K562 (cell line): Measurements from ENCODE around the gene BEST1. TPM values are rescaled to one million over a fixed set of nuclear protein-coding genes. Genes with fewer than 3 reads are reported as not detected.

Experiments
- CLOCK ChIP-seq: fragments of 250-450 bp; sonication (Bioruptor Pico); IDR thresholded peaks from 2 replicates; pipeline ENCODE4 v1.4.0; 2020; ENCODE audit warnings: mild to moderate bottlenecking, moderate library complexity, borderline replicate concordance
- CTBP1 ChIP-seq: fragments of 450-650 bp; IDR thresholded peaks from 2 replicates; pipeline ENCODE4 v1.6.1; 2016; ENCODE audit warnings: borderline replicate concordance
- FOXK2 ChIP-seq, 2 experiments: fragments of 450-650 bp; IDR thresholded peaks in 1 of 2; conservative IDR thresholded peaks in 1 of 2; 2 replicates each; pipeline ENCODE4 v1.6.1; 2016; ENCODE audit warnings: low read depth in 2 of 2, mild to moderate bottlenecking in 1 of 2
- HNRNPK ChIP-seq: fragments of 200-400 bp; formaldehyde crosslinking; IDR thresholded peaks from one replicate; pipeline ENCODE4 v1.6.1; 2018; ENCODE audit warnings: mild to moderate bottlenecking, low read depth, low read length; ENCODE audit not compliant: poor library complexity, severe bottlenecking
- LARP7 ChIP-seq: fragments of 450-650 bp; IDR thresholded peaks from 2 replicates; pipeline ENCODE4 v1.6.1; 2016
- MYC ChIP-seq, 2 experiments: fragments of 250-450 bp in 1 of 2; sonication (Bioruptor Pico) in 1 of 2; IDR thresholded peaks; 2 replicates each; pipeline versions ENCODE4 v1.5.1 to v1.6.1; 2012 to 2021; ENCODE audit warnings: low read depth in 2 of 2, borderline replicate concordance in 1 of 2, improper control_type of control experiment in 1 of 2, low read length in 1 of 2, mild to moderate bottlenecking in 1 of 2, moderate library complexity in 1 of 2
- RAD21 ChIP-seq, 2 experiments: fragments of 250-450 bp in 1 of 2; fragments of 450-650 bp in 1 of 2; sonication (Bioruptor Pico) in 1 of 2; formaldehyde crosslinking in 1 of 2; IDR thresholded peaks in 1 of 2; conservative IDR thresholded peaks in 1 of 2; 2 replicates each; pipeline versions ENCODE4 v1.4.0 to v1.8.0; 2020 to 2022; ENCODE audit warnings: mild to moderate bottlenecking in 2 of 2, moderate library complexity in 1 of 2
- SMARCE1 ChIP-seq: fragments of 450-650 bp; IDR thresholded peaks from 2 replicates; pipeline ENCODE4 v1.7.1; 2016; ENCODE audit warnings: mild to moderate bottlenecking
- SP1 ChIP-seq: sonication (generic); formaldehyde crosslinking; IDR thresholded peaks from 2 replicates; pipeline ENCODE4 v1.8.1; 2022; ENCODE audit warnings: mild to moderate bottlenecking, missing genetic modification reagents
- TFE3 ChIP-seq: fragments of 450-650 bp; formaldehyde crosslinking; IDR thresholded peaks from 2 replicates; pipeline ENCODE4 v1.4.0; 2020; ENCODE audit warnings: mild to moderate bottlenecking, mixed read lengths
- THRAP3 ChIP-seq: fragments of 450-650 bp; IDR thresholded peaks from 2 replicates; pipeline ENCODE4 v1.6.1; 2016; ENCODE audit warnings: mild to moderate bottlenecking, inconsistent platforms, borderline replicate concordance
- ZC3H4 ChIP-seq: sonication (generic); formaldehyde crosslinking; IDR thresholded peaks from 2 replicates; pipeline ENCODE4 v1.9.0; 2021; ENCODE audit warnings: missing genetic modification reagents, borderline replicate concordance
- ZFX ChIP-seq: sonication (generic); formaldehyde crosslinking; IDR thresholded peaks from 2 replicates; pipeline ENCODE4 v1.8.0; 2022; ENCODE audit warnings: mild to moderate bottlenecking, missing genetic modification reagents, moderate library complexity
- ZNF146 ChIP-seq: IDR thresholded peaks from one replicate; pipeline ENCODE4 v1.6.1; 2018; ENCODE audit warnings: missing compliant biosample characterization; ENCODE audit not compliant: unreplicated experiment
- ZNF277 ChIP-seq: fragments of 250-450 bp; sonication (Bioruptor Pico); IDR thresholded peaks from 2 replicates; pipeline ENCODE4 v1.8.0; 2022; ENCODE audit warnings: inconsistent platforms, mild to moderate bottlenecking, moderate library complexity, borderline replicate concordance
- ZNF449 ChIP-seq: fragments of 250-450 bp; sonication (Bioruptor Pico); IDR thresholded peaks from 2 replicates; pipeline ENCODE4 v1.8.0; 2022; ENCODE audit warnings: moderate library complexity, mild to moderate bottlenecking, inconsistent platforms
- polyA plus RNA-seq, 8 experiments: library from polyadenylated mRNA; depleted of rRNA in 4 of 8; stranded (reverse) in 5 of 8; unstranded in 3 of 8; fragments of >200 nt; fragmentation: Nextera tagmentation in 2 of 8; fragmentation: Illumina TruSeq in 1 of 8; extraction: Ambion mirVana in 2 of 8; extraction: Trizol in 1 of 8; gene quantifications; 2 replicates each; pipeline versions ENCODE4 v1.2.1 to v1.2.3, GENCODE V29; 2011 to 2014; ENCODE audit warnings: inconsistent platforms in 1 of 8, missing spikeins in 1 of 8
- total RNA-seq, 7 experiments: library from RNA; depleted of rRNA in 6 of 7; stranded (reverse); fragments of >200 nt in 6 of 7; fragmentation: Illumina TruSeq in 2 of 7; extraction: Trizol in 2 of 7; gene quantifications; 2 replicates each; pipeline versions ENCODE4 v1.2.1 to v1.2.3, GENCODE V29; 2011 to 2021; ENCODE audit warnings: low replicate concordance in 1 of 7
- TF ChIP-seq, protein P1 (sequence below): sonication (generic); formaldehyde crosslinking; IDR thresholded peaks from 2 replicates; pipeline ENCODE4 v1.8.0; 2023; ENCODE audit warnings: mild to moderate bottlenecking, missing genetic modification reagents

BEST1 gene
- total and polyA plus RNA-seq, 9 of the 15 experiments (the other 6 are each of a cell fraction or from before 2014, with no cell fraction given) = 0.07 to 1.3 (median 0.40) TPM

GRCh38 chr11:61949169-61950034 is 749 bp upstream of the BEST1 start (continued):
- no peak for TF ChIP-seq ZNF449
- TF ChIP-seq SMARCE1 = peak; percentile 76; the same call in 1 of the 2 replicates
- TF ChIP-seq LARP7 = no peak
- TF ChIP-seq CLOCK = no peak
- no peak for TF ChIP-seq ZNF146
- peak; percentile 70; the same call in 1 of the 2 replicates for TF ChIP-seq ZFX (CRISPR knock-in tag)
- peak; percentile 80; the same call in 1 of the 2 replicates for TF ChIP-seq MYC (IDR thresholded peaks at IDR 0.05; ENCODE audit: low read depth, low read length)
- TF ChIP-seq MYC (CRISPR knock-in tag; IDR thresholded peaks at IDR 0.05; ENCODE audit: borderline replicate concordance, low read depth) = no peak
- no peak for TF ChIP-seq THRAP3
- TF ChIP-seq ZNF277 (CRISPR knock-in tag) = no peak
- no peak for TF ChIP-seq TFE3 (CRISPR knock-in tag)
- no peak for TF ChIP-seq ZC3H4 (CRISPR knock-in tag)
- no peak for TF ChIP-seq HNRNPK
- peak; percentile 91 for TF ChIP-seq CTBP1
- TF ChIP-seq SP1 = no peak
- peak in 1 of 2 experiments; percentile 17; a peak in 2 of 4 replicates for TF ChIP-seq RAD21 (CRISPR knock-in tag; conservative IDR thresholded peaks at IDR 0.05 in 1 of 2, IDR thresholded peaks at IDR 0.05 in 1 of 2)
- peak in 1 of 2 experiments; percentile 39; a peak in 1 of 4 replicates for TF ChIP-seq FOXK2 (conservative IDR thresholded peaks at IDR 0.05 in 1 of 2, IDR thresholded peaks at IDR 0.05 in 1 of 2; ENCODE audit: low read depth in 2 of 2)
- TF ChIP-seq, protein P1, sequence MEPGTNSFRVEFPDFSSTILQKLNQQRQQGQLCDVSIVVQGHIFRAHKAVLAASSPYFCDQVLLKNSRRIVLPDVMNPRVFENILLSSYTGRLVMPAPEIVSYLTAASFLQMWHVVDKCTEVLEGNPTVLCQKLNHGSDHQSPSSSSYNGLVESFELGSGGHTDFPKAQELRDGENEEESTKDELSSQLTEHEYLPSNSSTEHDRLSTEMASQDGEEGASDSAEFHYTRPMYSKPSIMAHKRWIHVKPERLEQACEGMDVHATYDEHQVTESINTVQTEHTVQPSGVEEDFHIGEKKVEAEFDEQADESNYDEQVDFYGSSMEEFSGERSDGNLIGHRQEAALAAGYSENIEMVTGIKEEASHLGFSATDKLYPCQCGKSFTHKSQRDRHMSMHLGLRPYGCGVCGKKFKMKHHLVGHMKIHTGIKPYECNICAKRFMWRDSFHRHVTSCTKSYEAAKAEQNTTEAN (CRISPR knock-in tag) = no peak
